GM12891 (cell line): ENCODE results near the gene HK3.

Experiments used
- POLR2A ChIP-seq: IDR thresholded peaks from 2 replicates; pipeline ENCODE4 v1.6.1; 2011; ENCODE audit warnings: low read depth, low read length, control low read depth
- POLR2AphosphoS5 ChIP-seq: IDR thresholded peaks from 2 replicates; pipeline ENCODE4 v1.6.1; 2011; ENCODE audit warnings: low read depth, low read length, control low read depth
- SPI1 ChIP-seq: IDR thresholded peaks from 2 replicates; pipeline ENCODE4 v1.6.1; 2011; ENCODE audit warnings: low read depth, low read length, control low read depth
- TAF1 ChIP-seq: IDR thresholded peaks from 2 replicates; pipeline ENCODE4 v1.6.1; 2011; ENCODE audit warnings: low read depth, low read length, control low read depth

- TF ChIP-seq POLR2A: no peak
- TF ChIP-seq POLR2AphosphoS5: no peak
- TF ChIP-seq TAF1: no peak
- no peak for TF ChIP-seq SPI1
These were observed 29.5 kb downstream of the HK3 start for GRCh38 chr5:176869501-176870109.
